Tibial artery (tissue), 4 donors: ENCODE measurements around the gene AP5M1.
"Not testable (repeated sequence)": the region's sequence is repeated elsewhere in the genome, so short reads cannot be mapped to it uniquely, and the experiment has no call there.

ENCODE experiments used
- DNase-seq, 2 donors: peaks; one replicate each; pipeline ENCODE4 v3.0.0-alpha.2; 2019
- H3K27ac ChIP-seq, 2 donors: fragments of 200-600 bp; sonication (generic) in 1 of 2; 1 replicate in 1 of 2; 2 replicates in 1 of 2; pipeline ENCODE4 v1.5.1; 2018 to 2019; ENCODE audit warnings: mild to moderate bottlenecking in 1 of 2
- H3K27me3 ChIP-seq, 2 donors: fragments of 200-600 bp; sonication (generic) in 1 of 2; one replicate each; pipeline versions ENCODE4 v1.5.1 to v1.6.0; 2016 to 2019
- H3K36me3 ChIP-seq, 3 donors: fragments of 200-600 bp; sonication (generic) in 2 of 3; one replicate each; pipeline ENCODE4 v1.5.1; 2016 to 2019; ENCODE audit warnings: mild to moderate bottlenecking in 2 of 3
- H3K4me1 ChIP-seq, 4 donors: fragments of 200-600 bp; sonication (generic) in 2 of 4; 1 replicate in 3 of 4; 2 replicates in 1 of 4; pipeline ENCODE4 v1.5.1; 2016 to 2019
- H3K4me3 ChIP-seq, 2 donors: fragments of 200-600 bp; sonication (generic) in 1 of 2; 1 replicate in 1 of 2; 2 replicates in 1 of 2; pipeline ENCODE4 v1.5.1; 2018 to 2019; ENCODE audit warnings: mild to moderate bottlenecking in 2 of 2
- H3K9me3 ChIP-seq, 3 donors: fragments of 200-600 bp; sonication (generic) in 1 of 3; one replicate each; pipeline ENCODE4 v1.5.1; 2016 to 2019
- CTCF ChIP-seq, 2 experiments: fragments of 200-600 bp in 1 of 2; fragments of 450-650 bp in 1 of 2; IDR thresholded peaks; one replicate each; pipeline ENCODE4 v1.5.1; 2017 to 2019; ENCODE audit warnings: antibody characterized with exemption in 2 of 2, mild to moderate bottlenecking in 1 of 2, moderate library complexity in 1 of 2
- intact Hi-C: fragments of 100-400 bp; cut with DNase I; formaldehyde crosslinking; loops from one replicate; pipeline ENCODE4 v1.15.0; 2023; ENCODE audit warnings: low total_unique reads

Gene AP5M1

GRCh38 chr14:57326253-57326652 lies 57.5 kb downstream of the AP5M1 start:
- no peaks in the 10 kb centered on the region for H3K4me1 ChIP-seq
- TF ChIP-seq CTCF (IDR thresholded peaks at IDR 0.05) = no peak
- H3K36me3 ChIP-seq = no peaks in the 10 kb centered on the region
- H3K27ac ChIP-seq = no peak overlapping the region
- no peak for DNase-seq
- no peaks in the 10 kb centered on the region for H3K27me3 ChIP-seq
- no peak overlapping the region for H3K4me3 ChIP-seq
- no peaks in the 10 kb centered on the region for H3K9me3 ChIP-seq
- intact Hi-C loops = no loop called here

GRCh38 chr14:57329833-57330232 lies 61.1 kb downstream of the AP5M1 start:
- Histone ChIP-seq H3K4me1 (no peaks in the 10 kb centered on the region), H3K27me3 (no peaks in the 10 kb centered on the region), H3K4me3 (no peak overlapping the region), H3K27ac (no peak overlapping the region), H3K9me3 (no peaks in the 10 kb centered on the region), H3K36me3 (no peaks in the 10 kb centered on the region)
- no peak for DNase-seq
- no peak for TF ChIP-seq CTCF (IDR thresholded peaks at IDR 0.05)
- intact Hi-C loops = no loop called here

- H3K36me3 ChIP-seq, H3K27me3 ChIP-seq, H3K9me3 ChIP-seq, H3K27ac ChIP-seq, H3K4me1 ChIP-seq, intact Hi-C loops, DNase-seq, H3K4me3 ChIP-seq: not testable (repeated sequence)
Observed at GRCh38 chr14:57332475-57332874, 63.7 kb downstream of the AP5M1 start.

- H3K27me3 ChIP-seq, H3K36me3 ChIP-seq, H3K4me3 ChIP-seq, H3K4me1 ChIP-seq, intact Hi-C loops, H3K9me3 ChIP-seq, DNase-seq, H3K27ac ChIP-seq: not testable (repeated sequence)
Observed at GRCh38 chr14:57333726-57334125, 65.0 kb downstream of the AP5M1 start.

- H3K36me3 ChIP-seq, intact Hi-C loops, H3K27ac ChIP-seq, H3K4me1 ChIP-seq, H3K27me3 ChIP-seq, DNase-seq, H3K9me3 ChIP-seq, H3K4me3 ChIP-seq: not testable (repeated sequence)
Observed at GRCh38 chr14:57343545-57344297, 75.0 kb downstream of the AP5M1 start.

- Histone ChIP-seq H3K4me1 (no peaks in the 10 kb centered on the region), H3K27me3 (peaks cover 0 to 2% of the 10 kb centered on the region in 2 donors), H3K27ac (no peak overlapping the region), H3K4me3 (no peak overlapping the region), H3K36me3 (no peaks in the 10 kb centered on the region), H3K9me3 (peaks cover 0 to 3% (median 0%) of the 10 kb centered on the region in 3 donors)
- intact Hi-C loops = no loop called here
- no peak for TF ChIP-seq CTCF (IDR thresholded peaks at IDR 0.05)
- no peak for DNase-seq
Observed at GRCh38 chr14:57345106-57345505, 76.3 kb downstream of the AP5M1 start.

- no peak for TF ChIP-seq CTCF (IDR thresholded peaks at IDR 0.05)
- H3K36me3 ChIP-seq = no peaks in the 10 kb centered on the region
- intact Hi-C loops = no loop called here
- no peaks in the 10 kb centered on the region for H3K4me1 ChIP-seq
- H3K27me3 ChIP-seq = peaks cover 0 to 2% of the 10 kb centered on the region in 2 donors
- no peak for DNase-seq
- H3K4me3 ChIP-seq = no peak overlapping the region
- no peak overlapping the region for H3K27ac ChIP-seq
- peaks cover 0 to 3% (median 0%) of the 10 kb centered on the region in 3 donors for H3K9me3 ChIP-seq
Observed at GRCh38 chr14:57346741-57347140, 78.0 kb downstream of the AP5M1 start.
